ENCODE data around the gene TBCK. TPM values are rescaled to one million over a fixed set of nuclear protein-coding genes. Genes with fewer than 3 reads are reported as not detected.

TBCK gene
- total RNA-seq, 1 donor from 2014 or later, result 35.7 TPM

GRCh38 chr4:106355193-106355592, 39.2 kb upstream of the TBCK start:
- intact Hi-C loops (cut with DNase I), result no loop called here
- no peak for TF ChIP-seq CTCF (IDR thresholded peaks at IDR 0.05)
- peak overlapping the region; percentile 28 to 49 for H3K4me3 ChIP-seq
- H3K36me3 ChIP-seq, result no peaks in the 10 kb centered on the region
- no peaks in the 10 kb centered on the region for H3K9me3 ChIP-seq
- peak overlapping the region; percentile 62 to 67 for H3K27ac ChIP-seq
- H3K27me3 ChIP-seq, result no peaks in the 10 kb centered on the region
- DNase-seq (ENCODE audit: low spot score in 2 of 2), result peak in 1 of 2 donors; percentile 74
- H3K4me1 ChIP-seq, result peaks cover 0 to 3% of the 10 kb centered on the region in 2 donors

- Histone ChIP-seq H3K9me3 (no peaks in the 10 kb centered on the region), H3K27me3 (no peaks in the 10 kb centered on the region), H3K4me1 (peaks cover 0 to 3% of the 10 kb centered on the region in 2 donors), H3K36me3 (peaks cover under 1% of the 10 kb centered on the region in 2 donors), H3K27ac (no peak overlapping the region), H3K4me3 (no peak overlapping the region)
- no peak for DNase-seq (ENCODE audit: low spot score in 2 of 2)
- TF ChIP-seq CTCF (IDR thresholded peaks at IDR 0.05), result no peak
- intact Hi-C loops (cut with DNase I), result no loop called here
Measured at GRCh38 chr4:106353786-106354185, 37.8 kb upstream of the TBCK start.

- H3K4me3 ChIP-seq, result no peak overlapping the region
- no peak for TF ChIP-seq CTCF (IDR thresholded peaks at IDR 0.05)
- intact Hi-C loops (cut with DNase I), result no loop called here
Measured at GRCh38 chr4:106351016-106351415, 35.0 kb upstream of the TBCK start.

DNA sequence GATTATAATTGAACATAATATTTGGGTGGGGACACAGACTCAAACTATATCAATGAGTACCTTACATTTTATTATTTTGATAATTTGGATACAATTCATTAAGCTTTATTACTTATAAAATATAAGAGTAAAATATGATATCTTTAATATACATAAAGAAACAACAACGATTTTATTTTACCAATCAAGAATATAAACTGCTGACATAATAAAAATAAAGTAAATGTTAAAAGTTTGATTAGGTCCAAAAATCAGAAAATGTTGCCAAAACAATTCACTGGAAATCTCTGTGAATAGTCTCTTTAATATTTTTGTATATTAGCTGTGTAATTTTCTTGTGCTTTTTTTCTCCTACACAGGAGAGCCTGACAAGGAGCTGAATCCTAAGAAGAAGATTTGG, 31.2 kb upstream of the TBCK start:
- Histone ChIP-seq H3K4me1 (peaks cover 0 to 2% of the 10 kb centered on the region in 2 donors), H3K4me3 (no peak overlapping the region), H3K27ac (no peak overlapping the region), H3K9me3 (no peaks in the 10 kb centered on the region), H3K27me3 (no peaks in the 10 kb centered on the region), H3K36me3 (peaks cover 4 to 14% of the 10 kb centered on the region in 2 donors)
- DNase-seq (ENCODE audit: low spot score in 2 of 2), result no peak
- intact Hi-C loops (cut with DNase I), result no loop called here
- no peak for TF ChIP-seq CTCF (IDR thresholded peaks at IDR 0.05)

More at GRCh38 chr4:106351016-106351415, 35.0 kb upstream of the TBCK start:
- no peak for DNase-seq (ENCODE audit: low spot score in 2 of 2)
- Histone ChIP-seq H3K27me3 (no peaks in the 10 kb centered on the region), H3K4me1 (peaks cover 0 to 3% of the 10 kb centered on the region in 2 donors), H3K9me3 (no peaks in the 10 kb centered on the region), H3K27ac (no peak overlapping the region), H3K36me3 (peaks cover 4 to 14% of the 10 kb centered on the region in 2 donors)

GRCh38 chr4:106344647-106344970, 28.6 kb upstream of the TBCK start:
- Histone ChIP-seq H3K4me3 (no peak overlapping the region), H3K27me3 (no peaks in the 10 kb centered on the region), H3K27ac (no peak overlapping the region), H3K4me1 (peaks cover 0 to 2% of the 10 kb centered on the region in 2 donors), H3K9me3 (peaks cover 9 to 10% of the 10 kb centered on the region in 2 donors), H3K36me3 (peaks cover 4 to 33% of the 10 kb centered on the region in 2 donors)
- TF ChIP-seq CTCF (IDR thresholded peaks at IDR 0.05), result no peak
- no peak for DNase-seq (ENCODE audit: low spot score in 2 of 2)
- intact Hi-C loops (cut with DNase I), result no loop called here

Data from ascending aorta (tissue), 2 donors.